Right lobe of liver (tissue), 6 donors: ENCODE data around the gene BEND6. TPM values are rescaled to one million over a fixed set of nuclear protein-coding genes. Genes with fewer than 3 reads are reported as not detected.
"Not testable (repeated sequence)": the region's sequence is repeated elsewhere in the genome, so short reads cannot be mapped to it uniquely, and the experiment has no call there.

ENCODE experiments used
- ATAC-seq, 4 donors: fragments of 200-7000 bp; cut with Tn5 transposase; one replicate each; pipeline ENCODE4 v1.9.1; 2020; ENCODE audit warnings: mild to moderate bottlenecking in 4 of 4, moderate library complexity in 4 of 4
- DNase-seq, 3 donors: peaks; one replicate each; pipeline ENCODE4 v3.0.0-alpha.2; 2020
- H3K27ac ChIP-seq, 3 donors: fragments of 200-600 bp; one replicate each; pipeline ENCODE4 v1.8.0; 2022
- H3K27me3 ChIP-seq, 2 donors: fragments of 200-600 bp; one replicate each; pipeline ENCODE4 v1.8.0; 2022
- H3K36me3 ChIP-seq, 4 donors: fragments of 200-600 bp; sonication (generic) in 1 of 4; one replicate each; pipeline versions ENCODE4 v1.5.1 to v1.8.0; 2017 to 2022; ENCODE audit warnings: control low read depth in 1 of 4
- H3K4me1 ChIP-seq, 4 donors: fragments of 200-600 bp; sonication (generic) in 1 of 4; one replicate each; pipeline versions ENCODE4 v1.5.1 to v1.8.0; 2017 to 2022; ENCODE audit warnings: control low read depth in 1 of 4
- H3K4me3 ChIP-seq, 3 donors: fragments of 200-600 bp; one replicate each; pipeline ENCODE4 v1.8.0; 2022
- H3K9me3 ChIP-seq, 4 donors: fragments of 200-600 bp; sonication (generic) in 1 of 4; one replicate each; pipeline versions ENCODE4 v1.5.1 to v1.8.0; 2017 to 2022; ENCODE audit warnings: control low read depth in 1 of 4
- CTCF ChIP-seq, 4 donors: fragments of 200-600 bp in 3 of 4; fragments of 450-650 bp in 1 of 4; IDR thresholded peaks; one replicate each; pipeline versions ENCODE4 v1.5.1 to v1.8.0; 2016 to 2022; ENCODE audit warnings: antibody characterized with exemption in 4 of 4, mild to moderate bottlenecking in 2 of 4
- POLR2A ChIP-seq: fragments of 450-650 bp; IDR thresholded peaks from one replicate; pipeline ENCODE4 v1.6.1; 2017; ENCODE audit warnings: antibody characterized with exemption, mild to moderate bottlenecking
- WGBS: methylation state at CpG from one replicate; pipeline ENCODE4 v1.1.6; 2018; ENCODE audit warnings: low coverage, low lambda C conversion rate; ENCODE audit not compliant: insufficient coverage; ENCODE audit errors: missing lambda C conversion rate; 5-methylcytosine and 5-hydroxymethylcytosine counted together
- intact Hi-C, 2 donors: fragments of 100-400 bp; cut with DNase I; formaldehyde crosslinking; loops; one replicate each; pipeline versions ENCODE4 v1.11.2 to v1.14.1; 2022
- total RNA-seq, 6 experiments: library from RNA; depleted of rRNA in 2 of 6; stranded (reverse); fragments of >200 nt in 2 of 6; fragmentation: NEBNext Ultra II Directional in 3 of 6; extraction: Animal tissue kit (Norgen Biotek cat#: 25700) in 3 of 6; gene quantifications; one replicate each; pipeline versions ENCODE4 v1.1.0 to v1.2.4, GENCODE V29; 2016 to 2023
- donor health status: DM: no; HTN: yes; CAD: no.
- donor health status: DM: no; HTN: no; CAD: no.
- donor health status: DM: no; HTN: no; CAD: no.
- donor health status: DM: no; HTN: yes; CAD: no.
- donor health status: DM: no; HTN: yes; CAD: no.

The BEND6 gene
- total RNA-seq, 6 experiments from 2014 or later = not detected

GRCh38 chr6:56996401-56996800 lies 41.5 kb downstream of the BEND6 start:
- H3K36me3 ChIP-seq = no peaks in the 10 kb centered on the region
- H3K9me3 ChIP-seq = no peaks in the 10 kb centered on the region
- no peaks in the 10 kb centered on the region for H3K27me3 ChIP-seq
- H3K4me1 ChIP-seq = no peaks in the 10 kb centered on the region
- intact Hi-C loops = no loop called here
- H3K27ac ChIP-seq = no peak overlapping the region
- no peak for TF ChIP-seq POLR2A
- TF ChIP-seq CTCF (IDR thresholded peaks at IDR 0.05) = no peak
- DNase-seq = no peak
- WGBS = 17% methylated on average over 1 of the region's 1 CpG
- no peak overlapping the region for H3K4me3 ChIP-seq
- ATAC-seq = no peak

GRCh38 chr6:56999049-56999448 lies 44.1 kb downstream of the BEND6 start:
- ATAC-seq = no peak
- Histone ChIP-seq H3K4me3 (no peak overlapping the region), H3K4me1 (no peaks in the 10 kb centered on the region), H3K36me3 (no peaks in the 10 kb centered on the region), H3K27me3 (no peaks in the 10 kb centered on the region), H3K9me3 (no peaks in the 10 kb centered on the region), H3K27ac (no peak overlapping the region)
- no peak for DNase-seq
- TF ChIP-seq POLR2A (no peak), CTCF (IDR thresholded peaks at IDR 0.05) (no peak)
- intact Hi-C loops = no loop called here

GRCh38 chr6:56999748-57000147 lies 44.8 kb downstream of the BEND6 start:
- H3K4me3 ChIP-seq, H3K9me3 ChIP-seq, DNase-seq, H3K27me3 ChIP-seq, intact Hi-C loops, H3K4me1 ChIP-seq, ATAC-seq, H3K36me3 ChIP-seq, H3K27ac ChIP-seq: not testable (repeated sequence)
- WGBS = 88% methylated on average over 6 of the region's 18 CpGs

- intact Hi-C loops = no loop called here
Observed at GRCh38 chr6:57002197-57002596, 47.3 kb downstream of the BEND6 start.

GRCh38 chr6:57004292-57004691 lies 49.4 kb downstream of the BEND6 start:
- TF ChIP-seq POLR2A (no peak), CTCF (IDR thresholded peaks at IDR 0.05) (no peak)
- Histone ChIP-seq H3K36me3 (no peaks in the 10 kb centered on the region), H3K9me3 (no peaks in the 10 kb centered on the region), H3K27me3 (no peaks in the 10 kb centered on the region), H3K4me3 (no peak overlapping the region), H3K27ac (no peak overlapping the region), H3K4me1 (no peaks in the 10 kb centered on the region)
- ATAC-seq = no peak
- intact Hi-C loops = no loop called here
- DNase-seq = no peak
- WGBS = 85% methylated on average over 5 of the region's 14 CpGs

More at GRCh38 chr6:57002197-57002596, 47.3 kb downstream of the BEND6 start:
- H3K27me3 ChIP-seq = no peaks in the 10 kb centered on the region
- ATAC-seq (no peak), DNase-seq (no peak)
- H3K9me3 ChIP-seq = no peaks in the 10 kb centered on the region
- no peaks in the 10 kb centered on the region for H3K36me3 ChIP-seq
- H3K4me3 ChIP-seq = no peak overlapping the region
- TF ChIP-seq CTCF (IDR thresholded peaks at IDR 0.05) (no peak), POLR2A (no peak)
- no peaks in the 10 kb centered on the region for H3K4me1 ChIP-seq
- H3K27ac ChIP-seq = no peak overlapping the region
